Measurements from ENCODE around the gene PEA15.

PEA15 gene

GRCh38 chr1:160220301-160220700, 15.1 kb downstream of the PEA15 start:
- DNase-seq (ENCODE audit: low read depth), result no peak
- TF ChIP-seq, protein P1, sequence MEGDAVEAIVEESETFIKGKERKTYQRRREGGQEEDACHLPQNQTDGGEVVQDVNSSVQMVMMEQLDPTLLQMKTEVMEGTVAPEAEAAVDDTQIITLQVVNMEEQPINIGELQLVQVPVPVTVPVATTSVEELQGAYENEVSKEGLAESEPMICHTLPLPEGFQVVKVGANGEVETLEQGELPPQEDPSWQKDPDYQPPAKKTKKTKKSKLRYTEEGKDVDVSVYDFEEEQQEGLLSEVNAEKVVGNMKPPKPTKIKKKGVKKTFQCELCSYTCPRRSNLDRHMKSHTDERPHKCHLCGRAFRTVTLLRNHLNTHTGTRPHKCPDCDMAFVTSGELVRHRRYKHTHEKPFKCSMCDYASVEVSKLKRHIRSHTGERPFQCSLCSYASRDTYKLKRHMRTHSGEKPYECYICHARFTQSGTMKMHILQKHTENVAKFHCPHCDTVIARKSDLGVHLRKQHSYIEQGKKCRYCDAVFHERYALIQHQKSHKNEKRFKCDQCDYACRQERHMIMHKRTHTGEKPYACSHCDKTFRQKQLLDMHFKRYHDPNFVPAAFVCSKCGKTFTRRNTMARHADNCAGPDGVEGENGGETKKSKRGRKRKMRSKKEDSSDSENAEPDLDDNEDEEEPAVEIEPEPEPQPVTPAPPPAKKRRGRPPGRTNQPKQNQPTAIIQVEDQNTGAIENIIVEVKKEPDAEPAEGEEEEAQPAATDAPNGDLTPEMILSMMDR (IDR thresholded peaks at IDR 0.05; ENCODE audit: low read depth, low read length, missing control alignments), result no peak
- no peak overlapping the region for H3K4me3 ChIP-seq (ENCODE audit: low read depth, low read length)

DNA sequence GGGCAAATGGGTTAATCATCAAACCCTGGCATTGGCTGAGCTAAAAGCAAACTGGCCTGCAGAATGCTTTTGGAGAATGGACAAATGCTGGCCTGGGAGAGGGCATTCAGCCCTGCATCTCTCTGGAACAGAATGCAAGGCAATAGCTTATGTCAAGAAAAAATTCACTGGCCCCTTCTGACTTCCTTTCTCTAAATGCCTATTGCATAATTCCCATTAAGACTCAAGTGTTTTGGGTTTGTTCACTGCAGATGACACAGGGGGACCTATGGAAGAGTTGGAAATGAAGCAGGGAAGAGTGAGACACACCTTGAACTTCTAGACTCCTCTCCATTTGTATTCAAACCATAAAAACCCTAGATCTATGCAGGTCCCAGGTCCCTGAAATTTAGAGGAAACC, 15.9 kb downstream of the PEA15 start:
- DNase-seq (ENCODE audit: low read depth), result no peak
- TF ChIP-seq, protein P1 (IDR thresholded peaks at IDR 0.05; ENCODE audit: low read depth, low read length, missing control alignments), result no peak
- no peak overlapping the region for H3K4me3 ChIP-seq (ENCODE audit: low read depth, low read length)

GRCh38 chr1:160222546-160222945, 17.4 kb downstream of the PEA15 start:
- TF ChIP-seq, protein P1 (IDR thresholded peaks at IDR 0.05; ENCODE audit: low read depth, low read length, missing control alignments), result no peak
- no peak for DNase-seq (ENCODE audit: low read depth)
- no peak overlapping the region for H3K4me3 ChIP-seq (ENCODE audit: low read depth, low read length)

DNA sequence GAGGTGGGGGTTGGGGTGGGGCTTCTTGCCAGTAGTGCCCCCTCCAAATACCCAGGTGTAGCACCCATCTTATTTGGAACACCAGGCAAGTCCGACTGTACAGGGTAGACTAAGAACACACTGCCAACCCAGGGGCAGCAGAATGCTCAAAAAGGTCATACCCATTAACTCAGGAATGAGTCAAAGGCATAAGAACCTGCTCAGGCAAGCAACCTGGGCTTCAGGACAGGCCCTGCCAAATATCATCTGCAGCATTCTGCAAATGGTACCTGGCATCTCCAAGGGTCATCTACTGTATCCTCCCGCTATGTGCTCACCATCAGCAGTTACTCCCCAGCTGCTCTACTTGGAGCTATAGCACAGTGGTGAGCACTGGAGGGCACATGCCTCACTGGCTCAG, 19.4 kb downstream of the PEA15 start:
- no peak for DNase-seq (ENCODE audit: low read depth)
- H3K4me3 ChIP-seq (ENCODE audit: low read depth, low read length), result no peak overlapping the region

GRCh38 chr1:160225345-160225744, 20.2 kb downstream of the PEA15 start:
- no peak overlapping the region for H3K4me3 ChIP-seq (ENCODE audit: low read depth, low read length)
- DNase-seq (ENCODE audit: low read depth), result no peak
- TF ChIP-seq, protein P1 (IDR thresholded peaks at IDR 0.05; ENCODE audit: low read depth, low read length, missing control alignments), result no peak

More for the DNA sequence above, 19.4 kb downstream of the PEA15 start:
- TF ChIP-seq, protein P1 (IDR thresholded peaks at IDR 0.05; ENCODE audit: low read depth, low read length, missing control alignments), result no peak

DNA sequence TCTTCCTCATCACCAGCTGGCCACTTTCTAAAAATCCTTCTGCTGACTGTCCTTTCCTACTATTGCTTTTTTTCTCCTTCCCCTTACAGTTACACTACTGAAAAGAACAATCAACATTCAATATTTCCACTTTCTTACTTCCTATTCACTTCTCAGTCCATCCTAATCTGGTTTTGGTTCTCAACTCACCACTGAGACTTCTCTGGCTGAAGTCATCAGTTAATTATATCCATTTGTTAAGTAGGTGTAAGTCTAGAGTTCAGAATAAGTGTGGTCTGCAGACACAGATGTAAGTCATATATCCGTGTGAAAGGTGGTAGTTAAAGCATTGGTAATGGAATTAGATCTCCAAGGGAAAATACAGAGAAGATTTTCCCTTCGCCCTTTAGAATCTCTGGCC, 21.4 kb downstream of the PEA15 start:
- H3K4me3 ChIP-seq (ENCODE audit: low read depth, low read length), result no peak overlapping the region
- DNase-seq (ENCODE audit: low read depth), result no peak
- TF ChIP-seq, protein P1 (IDR thresholded peaks at IDR 0.05; ENCODE audit: low read depth, low read length, missing control alignments), result no peak

- TF ChIP-seq, protein P1 (IDR thresholded peaks at IDR 0.05; ENCODE audit: low read depth, low read length, missing control alignments), result no peak
Observed at GRCh38 chr1:160227034-160227433, 21.9 kb downstream of the PEA15 start.

More at GRCh38 chr1:160227034-160227433, 21.9 kb downstream of the PEA15 start:
- no peak for DNase-seq (ENCODE audit: low read depth)
- H3K4me3 ChIP-seq (ENCODE audit: low read depth, low read length), result no peak overlapping the region

Measured in GM12864 (cell line).